Caco-2 (cell line): ENCODE measurements around the gene TIMM13. TPM values are rescaled to one million over a fixed set of nuclear protein-coding genes. Genes with fewer than 3 reads are reported as not detected.

Experiments
- BruUV-seq: library from RNA; stranded (reverse); fragments of 400-500 nt; replicated peaks from 2 replicates; lab custom pipeline; 2021; lab: Mats Ljungman, UMichigan
- CTCF ChIA-PET: fragments of 300-600 bp; sonication (Branson Sonifier 250); formaldehyde crosslinking; loops from one replicate; lab custom pipeline; 2022; ENCODE audit warnings: antibody characterized with exemption; lab: Charles Lee
- POLR2A ChIA-PET: fragments of 300-600 bp; sonication (Branson Sonifier 250); formaldehyde crosslinking; loops from one replicate; lab custom pipeline; 2022; ENCODE audit warnings: antibody characterized with exemption; lab: Charles Lee
- DNase-seq, 2 experiments: peaks; one replicate each; pipeline versions ENCODE4 v3.0.0 to v3.0.0-alpha.2; 2020 to 2022
- H3K27me3 ChIP-seq: replicated peaks from 2 replicates; pipeline ENCODE4 v1.6.0; 2011; ENCODE audit warnings: low read length; ENCODE audit not compliant: control insufficient read depth, insufficient read depth
- H3K36me3 ChIP-seq: 2 replicates; pipeline ENCODE4 v1.5.1; 2011; ENCODE audit warnings: low read length; ENCODE audit not compliant: control insufficient read depth, insufficient read depth
- H3K4me1 ChIP-seq: fragments of 250-450 bp; sonication (Bioruptor Pico); 2 replicates; pipeline ENCODE4 v1.5.1; 2020; ENCODE audit warnings: mild to moderate bottlenecking
- H3K4me3 ChIP-seq: 2 replicates; pipeline ENCODE4 v1.5.1; 2011; ENCODE audit warnings: low read depth, mild to moderate bottlenecking, control low read depth, low read length
- H3K9me3 ChIP-seq: fragments of 250-450 bp; sonication (Bioruptor Pico); 2 replicates; pipeline ENCODE4 v1.5.1; 2020; ENCODE audit warnings: mild to moderate bottlenecking, moderate library complexity
- H3K27ac Mint-ChIP-seq: one replicate; pipeline ENCODE4 v1.8.0; 2022; ENCODE audit warnings: mixed read lengths; ENCODE audit not compliant: unreplicated experiment
- H3K27me3 Mint-ChIP-seq: one replicate; pipeline ENCODE4 v1.8.0; 2022; ENCODE audit warnings: mixed read lengths; ENCODE audit not compliant: insufficient read depth, unreplicated experiment
- H3K36me3 Mint-ChIP-seq: one replicate; pipeline ENCODE4 v1.8.0; 2022; ENCODE audit warnings: mild to moderate bottlenecking, mixed read lengths; ENCODE audit not compliant: insufficient read depth, unreplicated experiment
- H3K4me1 Mint-ChIP-seq: one replicate; pipeline ENCODE4 v1.8.0; 2022; ENCODE audit warnings: low read depth, mixed read lengths; ENCODE audit not compliant: unreplicated experiment
- H3K4me3 Mint-ChIP-seq: one replicate; pipeline ENCODE4 v1.8.0; 2022; ENCODE audit warnings: mild to moderate bottlenecking, moderate library complexity, mixed read lengths; ENCODE audit not compliant: unreplicated experiment
- H3K9me3 Mint-ChIP-seq: one replicate; pipeline ENCODE4 v1.8.0; 2022; ENCODE audit warnings: mixed read lengths; ENCODE audit not compliant: unreplicated experiment
- intact Hi-C: fragments of 100-400 bp; cut with micrococcal nuclease; formaldehyde crosslinking; loops from one replicate; pipeline ENCODE4 v1.10.0; 2022; ENCODE audit not compliant: unreplicated experiment
- total RNA-seq: library from RNA; stranded (reverse); gene quantifications from 2 replicates; pipeline ENCODE4 v1.2.3, GENCODE V29; 2022
- TF ChIP-seq, protein P1 (sequence below), 2 experiments: fragments of 200-600 bp in 1 of 2; IDR thresholded peaks; 1 replicate in 1 of 2; 2 replicates in 1 of 2; pipeline versions ENCODE4 v1.5.1 to v1.8.0; 2011 to 2022; ENCODE audit warnings: antibody characterized with exemption in 1 of 2, control low read depth in 1 of 2, inconsistent platforms in 1 of 2, low read depth in 1 of 2, low read length in 1 of 2, mild to moderate bottlenecking in 1 of 2, moderate library complexity in 1 of 2; ENCODE audit not compliant: insufficient read depth in 1 of 2, severe bottlenecking in 1 of 2, unreplicated experiment in 1 of 2

TIMM13 gene
- total RNA-seq, 1 experiment from 2014 or later = 200 TPM

DNA sequence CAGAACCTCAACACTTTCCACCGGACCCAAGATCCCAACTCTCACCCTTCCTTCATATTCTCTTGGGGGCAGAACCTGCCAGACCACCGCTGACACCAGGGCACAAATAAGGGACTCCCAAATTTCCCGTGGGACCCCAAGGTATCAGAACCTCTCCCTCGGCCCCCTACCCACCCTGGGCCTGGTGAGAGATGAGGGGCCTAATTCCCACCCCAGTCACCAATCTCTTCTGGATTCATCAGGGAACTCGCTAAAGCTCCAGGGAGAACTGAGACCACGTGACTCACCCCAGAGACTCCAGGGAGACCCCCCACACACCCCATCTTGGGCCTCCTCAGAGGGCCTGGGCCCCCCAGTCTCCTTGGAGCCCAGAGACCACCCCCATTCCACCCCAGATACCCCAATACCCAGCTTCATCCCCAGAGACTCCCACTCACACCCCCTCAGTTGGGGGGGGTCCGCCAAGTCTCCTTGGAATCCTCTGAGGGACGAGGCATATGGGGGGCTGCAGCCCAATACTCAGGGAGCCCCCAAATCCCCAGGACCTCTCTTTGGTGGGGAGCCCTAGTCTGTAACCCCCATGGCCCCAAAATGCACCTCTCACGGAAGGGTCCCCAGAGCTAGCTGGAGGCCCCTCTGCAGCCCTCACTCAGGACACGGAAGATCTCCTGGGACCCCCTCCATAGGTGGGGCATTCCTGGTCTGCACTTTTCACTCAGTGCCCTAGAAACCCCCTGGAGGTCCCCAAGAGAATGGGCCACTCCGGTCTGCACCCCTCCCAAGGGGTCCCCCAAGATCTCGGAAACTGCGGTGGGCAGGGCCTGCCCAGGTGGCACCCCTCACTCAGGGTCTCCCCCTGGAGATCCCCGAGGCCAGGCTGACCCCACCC is 27.8 kb upstream of the TIMM13 start:
- H3K36me3 ChIP-seq = no peaks in the 10 kb centered on the region
- POLR2A ChIA-PET = no interaction called here
- H3K27me3 Mint-ChIP-seq = no peaks in the 10 kb centered on the region
- H3K27ac Mint-ChIP-seq = peak overlapping the region; percentile 74
- CTCF ChIA-PET = interaction anchor here (0.6 kb wide), 1 partner anchor 31 kb away, joined by 3 read pairs; no protein-coding TSS in a partner anchor
- no peaks in the 10 kb centered on the region for H3K4me1 Mint-ChIP-seq
- intact Hi-C loops = no loop called here
- H3K4me3 Mint-ChIP-seq = peak overlapping the region; percentile 69
- H3K4me1 ChIP-seq = peaks cover 5% of the 10 kb centered on the region; the same call in 1 of the 2 replicates
- no peak for DNase-seq
- no TSS peak for BruUV-seq
- no peaks in the 10 kb centered on the region for H3K9me3 ChIP-seq
- H3K36me3 Mint-ChIP-seq = peaks cover 14% of the 10 kb centered on the region
- TF ChIP-seq, protein P1, sequence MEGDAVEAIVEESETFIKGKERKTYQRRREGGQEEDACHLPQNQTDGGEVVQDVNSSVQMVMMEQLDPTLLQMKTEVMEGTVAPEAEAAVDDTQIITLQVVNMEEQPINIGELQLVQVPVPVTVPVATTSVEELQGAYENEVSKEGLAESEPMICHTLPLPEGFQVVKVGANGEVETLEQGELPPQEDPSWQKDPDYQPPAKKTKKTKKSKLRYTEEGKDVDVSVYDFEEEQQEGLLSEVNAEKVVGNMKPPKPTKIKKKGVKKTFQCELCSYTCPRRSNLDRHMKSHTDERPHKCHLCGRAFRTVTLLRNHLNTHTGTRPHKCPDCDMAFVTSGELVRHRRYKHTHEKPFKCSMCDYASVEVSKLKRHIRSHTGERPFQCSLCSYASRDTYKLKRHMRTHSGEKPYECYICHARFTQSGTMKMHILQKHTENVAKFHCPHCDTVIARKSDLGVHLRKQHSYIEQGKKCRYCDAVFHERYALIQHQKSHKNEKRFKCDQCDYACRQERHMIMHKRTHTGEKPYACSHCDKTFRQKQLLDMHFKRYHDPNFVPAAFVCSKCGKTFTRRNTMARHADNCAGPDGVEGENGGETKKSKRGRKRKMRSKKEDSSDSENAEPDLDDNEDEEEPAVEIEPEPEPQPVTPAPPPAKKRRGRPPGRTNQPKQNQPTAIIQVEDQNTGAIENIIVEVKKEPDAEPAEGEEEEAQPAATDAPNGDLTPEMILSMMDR (IDR thresholded peaks at IDR 0.05; ENCODE audit: insufficient read depth in 1 of 2, low read depth in 1 of 2, low read length in 1 of 2, severe bottlenecking in 1 of 2, unreplicated experiment in 1 of 2) = no peak
- H3K9me3 Mint-ChIP-seq = no peaks in the 10 kb centered on the region
- H3K4me3 ChIP-seq = peak overlapping the region; percentile 98
- no peaks in the 10 kb centered on the region for H3K27me3 ChIP-seq

DNA sequence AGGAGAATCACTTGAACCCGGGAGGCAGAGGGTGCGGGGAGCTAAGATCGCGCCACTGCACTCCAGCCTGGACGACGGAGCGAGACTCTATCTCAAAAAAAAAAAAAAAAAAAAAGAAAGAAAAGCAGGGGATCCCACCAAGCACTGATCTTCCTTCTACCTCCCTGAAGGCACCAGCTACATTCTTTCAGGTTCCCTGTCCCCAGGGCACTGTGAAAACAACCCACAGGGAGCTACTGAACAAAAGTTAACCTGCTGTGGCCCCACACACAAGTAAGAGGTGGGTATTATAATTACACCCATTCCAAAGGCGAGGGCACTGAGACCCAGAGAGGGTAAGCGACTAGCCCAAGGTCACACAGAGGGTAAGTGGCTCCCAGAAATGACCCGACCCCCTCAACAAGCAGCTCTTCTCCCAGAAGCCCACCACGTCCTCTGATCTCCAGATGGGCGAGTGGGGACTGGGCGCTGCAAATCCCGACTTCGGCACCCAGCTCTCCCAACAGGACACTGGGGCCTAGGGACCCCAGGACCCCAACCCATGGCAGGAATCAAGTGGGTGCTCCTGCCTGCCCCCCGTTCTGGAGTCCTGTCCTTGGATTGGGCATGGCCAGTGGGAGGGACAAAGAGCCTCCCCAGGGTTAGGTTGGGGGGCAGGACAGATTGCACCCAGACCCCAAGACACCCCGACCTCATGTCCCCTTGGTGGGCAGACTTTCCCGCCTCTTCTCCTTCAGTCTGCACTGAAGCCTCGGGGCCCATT is 27.0 kb upstream of the TIMM13 start:
- CTCF ChIA-PET = interaction anchor here (0.7 kb wide), 1 partner anchor 503 kb away, joined by 4 read pairs; no protein-coding TSS in a partner anchor
- BruUV-seq = TSS peak; percentile 10

More for the DNA sequence above, 27.0 kb upstream of the TIMM13 start:
- no peaks in the 10 kb centered on the region for H3K9me3 Mint-ChIP-seq
- TF ChIP-seq, protein P1 (IDR thresholded peaks at IDR 0.05; ENCODE audit: insufficient read depth in 1 of 2, low read depth in 1 of 2, low read length in 1 of 2, severe bottlenecking in 1 of 2, unreplicated experiment in 1 of 2) = no peak
- H3K36me3 ChIP-seq = no peaks in the 10 kb centered on the region
- peak overlapping the region; percentile 69 for H3K4me3 Mint-ChIP-seq
- no peak for DNase-seq
- H3K4me3 ChIP-seq = no peak overlapping the region
- H3K36me3 Mint-ChIP-seq = peaks cover 14% of the 10 kb centered on the region
- no peaks in the 10 kb centered on the region for H3K27me3 Mint-ChIP-seq
- intact Hi-C loops = no loop called here
- no peaks in the 10 kb centered on the region for H3K9me3 ChIP-seq
- no peaks in the 10 kb centered on the region for H3K27me3 ChIP-seq
- POLR2A ChIA-PET = no interaction called here
- H3K4me1 ChIP-seq = peaks cover 5% of the 10 kb centered on the region; the same call in 1 of the 2 replicates
- peak overlapping the region; percentile 74 for H3K27ac Mint-ChIP-seq
- no peaks in the 10 kb centered on the region for H3K4me1 Mint-ChIP-seq
